ENCODE data around the gene ABCC6. TPM values are rescaled to one million over a fixed set of nuclear protein-coding genes. Genes with fewer than 3 reads are reported as not detected.
A peak's percentile ranks its signal among the peaks of the same experiment; 100 is the strongest.
"Not testable (repeated sequence)": the region's sequence is repeated elsewhere in the genome, so short reads cannot be mapped to it uniquely, and the experiment has no call there.

The ABCC6 gene
- total RNA-seq, 6 experiments from 2014 or later: 0.18 TPM; not detected in 5

- DNase-seq: no peak
Measured at GRCh38 chr16:16163109-16163508, 60.2 kb downstream of the ABCC6 start.

GRCh38 chr16:16162591-16162990, 60.7 kb downstream of the ABCC6 start:
- Mint-ChIP-seq H3K9me3 (no peaks in the 10 kb centered on the region; the same call in 1 of the 2 replicates), H3K36me3 (ENCODE audit: low read depth) (no peaks in the 10 kb centered on the region), H3K4me3 (no peak overlapping the region), H3K27me3 (ENCODE audit: insufficient read depth) (peaks cover 13% of the 10 kb centered on the region), H3K4me1 (ENCODE audit: low read depth) (no peaks in the 10 kb centered on the region), H3K27ac (no peak overlapping the region)
- no peak for TF ChIP-seq CTCF (IDR thresholded peaks at IDR 0.05)
- DNase-seq: no peak

More at GRCh38 chr16:16163109-16163508, 60.2 kb downstream of the ABCC6 start:
- no peaks in the 10 kb centered on the region for H3K4me1 Mint-ChIP-seq (ENCODE audit: low read depth)
- peaks cover 13% of the 10 kb centered on the region for H3K27me3 Mint-ChIP-seq (ENCODE audit: insufficient read depth)
- H3K36me3 Mint-ChIP-seq (ENCODE audit: low read depth): no peaks in the 10 kb centered on the region
- no peak for TF ChIP-seq CTCF (IDR thresholded peaks at IDR 0.05)
- no peak overlapping the region for H3K4me3 Mint-ChIP-seq
- H3K9me3 Mint-ChIP-seq: no peaks in the 10 kb centered on the region; the same call in 1 of the 2 replicates
- no peak overlapping the region for H3K27ac Mint-ChIP-seq

- H3K36me3 Mint-ChIP-seq (ENCODE audit: low read depth); DNase-seq; H3K4me3 Mint-ChIP-seq; H3K27ac Mint-ChIP-seq; H3K4me1 Mint-ChIP-seq (ENCODE audit: low read depth); H3K9me3 Mint-ChIP-seq: not testable (repeated sequence)
- H3K27me3 Mint-ChIP-seq (ENCODE audit: insufficient read depth): peaks cover 13% of the 10 kb centered on the region
Measured at GRCh38 chr16:16161840-16162239, 61.5 kb downstream of the ABCC6 start.

- H3K4me1 Mint-ChIP-seq (ENCODE audit: low read depth): no peaks in the 10 kb centered on the region
- no peak for DNase-seq
- peaks cover 13% of the 10 kb centered on the region for H3K27me3 Mint-ChIP-seq (ENCODE audit: insufficient read depth)
Measured at GRCh38 chr16:16161319-16161718, 62.0 kb downstream of the ABCC6 start.

GRCh38 chr16:16159662-16160061, 63.6 kb downstream of the ABCC6 start:
- TF ChIP-seq CTCF (IDR thresholded peaks at IDR 0.05): no peak
- DNase-seq: no peak
- Mint-ChIP-seq H3K9me3 (no peaks in the 10 kb centered on the region; the same call in 1 of the 2 replicates), H3K27ac (no peak overlapping the region), H3K36me3 (ENCODE audit: low read depth) (no peaks in the 10 kb centered on the region), H3K4me3 (no peak overlapping the region), H3K27me3 (ENCODE audit: insufficient read depth) (peaks cover 18% of the 10 kb centered on the region), H3K4me1 (ENCODE audit: low read depth) (no peaks in the 10 kb centered on the region)

More at GRCh38 chr16:16161319-16161718, 62.0 kb downstream of the ABCC6 start:
- Mint-ChIP-seq H3K27ac (no peak overlapping the region), H3K36me3 (ENCODE audit: low read depth) (no peaks in the 10 kb centered on the region), H3K9me3 (no peaks in the 10 kb centered on the region; the same call in 1 of the 2 replicates), H3K4me3 (no peak overlapping the region)
- TF ChIP-seq CTCF (IDR thresholded peaks at IDR 0.05): no peak

GRCh38 chr16:16158741-16159374, 64.4 kb downstream of the ABCC6 start:
- H3K36me3 Mint-ChIP-seq (ENCODE audit: low read depth): no peaks in the 10 kb centered on the region
- DNase-seq: peak; percentile 17
- H3K27ac Mint-ChIP-seq: no peak overlapping the region; the same call in 1 of the 2 replicates
- peaks cover 18% of the 10 kb centered on the region for H3K27me3 Mint-ChIP-seq (ENCODE audit: insufficient read depth)
- no peak overlapping the region for H3K4me3 Mint-ChIP-seq
- no peaks in the 10 kb centered on the region; the same call in 1 of the 2 replicates for H3K9me3 Mint-ChIP-seq
- no peak for TF ChIP-seq CTCF (IDR thresholded peaks at IDR 0.05)
- H3K4me1 Mint-ChIP-seq (ENCODE audit: low read depth): no peaks in the 10 kb centered on the region
